NOMO-1 treated with dmso at 0.1 percent for 144 hours (cell line): ENCODE results near the gene DOCK8.
A peak's percentile ranks its signal among the peaks of the same experiment; 100 is the strongest.
"Not testable (repeated sequence)": the region's sequence is repeated elsewhere in the genome, so short reads cannot be mapped to it uniquely, and the experiment has no call there.

Source experiments
- DNase-seq: peaks from one replicate; lab custom pipeline; 2025; ENCODE audit not compliant: unreplicated experiment; lab: John Stamatoyannopoulos, UW

The DOCK8 gene

GRCh38 chr9:224582-225520 lies 10.2 kb downstream of the DOCK8 start:
- DNase-seq = no peak

- no peak for DNase-seq
Observed at GRCh38 chr9:227860-228259, 13.2 kb downstream of the DOCK8 start.

GRCh38 chr9:228929-229695 lies 14.4 kb downstream of the DOCK8 start:
- no peak for DNase-seq

GRCh38 chr9:231625-232024 lies 17.0 kb downstream of the DOCK8 start:
- not testable (repeated sequence) for DNase-seq

GRCh38 chr9:233708-234107 lies 19.0 kb downstream of the DOCK8 start:
- not testable (repeated sequence) for DNase-seq

GRCh38 chr9:237141-237857 lies 22.6 kb downstream of the DOCK8 start:
- DNase-seq = no peak

GRCh38 chr9:237858-238345 lies 23.2 kb downstream of the DOCK8 start:
- DNase-seq = no peak

GRCh38 chr9:242461-243080 lies 27.9 kb downstream of the DOCK8 start:
- DNase-seq = no peak

GRCh38 chr9:248278-248961 lies 33.8 kb downstream of the DOCK8 start:
- DNase-seq = no peak

GRCh38 chr9:249025-249424 lies 34.4 kb downstream of the DOCK8 start:
- no peak for DNase-seq

GRCh38 chr9:250039-250438 lies 35.4 kb downstream of the DOCK8 start:
- DNase-seq = no peak

- DNase-seq = no peak
Observed at GRCh38 chr9:250625-251024, 36.0 kb downstream of the DOCK8 start.

GRCh38 chr9:251398-251797 lies 36.7 kb downstream of the DOCK8 start:
- no peak for DNase-seq

GRCh38 chr9:253539-253938 lies 38.9 kb downstream of the DOCK8 start:
- DNase-seq = no peak

GRCh38 chr9:254516-254915 lies 39.9 kb downstream of the DOCK8 start:
- DNase-seq = no peak

GRCh38 chr9:257957-258356 lies 43.3 kb downstream of the DOCK8 start:
- DNase-seq = peak; percentile 50

- no peak for DNase-seq
Observed at GRCh38 chr9:259405-260404, 45.0 kb downstream of the DOCK8 start.

GRCh38 chr9:264231-264630 lies 49.6 kb downstream of the DOCK8 start:
- no peak for DNase-seq
